ENCODE results near the gene TAT. TPM values are rescaled to one million over a fixed set of nuclear protein-coding genes. Genes with fewer than 3 reads are reported as not detected.
"Not testable (repeated sequence)": the region's sequence is repeated elsewhere in the genome, so short reads cannot be mapped to it uniquely, and the experiment has no call there.

Gene TAT
- total RNA-seq, 2 experiments from 2014 or later, result not detected

DNA sequence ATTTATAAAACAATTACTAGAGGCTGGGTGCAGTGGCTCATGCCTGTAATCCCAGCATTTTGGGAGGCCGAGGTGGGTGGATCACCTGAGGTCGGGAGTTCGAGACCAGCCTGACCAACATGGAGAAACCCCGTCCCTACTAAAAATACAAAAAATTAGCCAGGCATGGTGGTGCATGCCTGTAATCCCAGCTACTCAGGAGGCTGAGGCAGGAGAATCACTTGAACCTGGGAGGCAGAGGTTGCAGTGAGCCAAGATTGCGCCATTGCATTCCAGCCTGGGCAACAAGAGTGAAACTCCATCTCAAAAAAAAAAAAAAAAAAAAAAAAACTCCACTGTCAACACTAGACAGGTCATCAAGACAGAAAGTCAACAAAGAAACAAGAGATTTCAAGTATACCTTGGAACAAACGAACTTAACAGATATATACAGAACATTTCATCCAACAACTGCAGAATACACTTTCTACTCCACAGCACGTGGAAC lies 18.5 kb upstream of the TAT start:
- H3K9me3 Mint-ChIP-seq; H3K27ac Mint-ChIP-seq; H3K36me3 Mint-ChIP-seq (ENCODE audit: low read depth); POLR2A ChIA-PET; H3K4me1 Mint-ChIP-seq; DNase-seq; CTCF ChIA-PET; H3K4me3 Mint-ChIP-seq: not testable (repeated sequence)
- H3K27me3 Mint-ChIP-seq, result peaks cover 46% of the 10 kb centered on the region

DNA sequence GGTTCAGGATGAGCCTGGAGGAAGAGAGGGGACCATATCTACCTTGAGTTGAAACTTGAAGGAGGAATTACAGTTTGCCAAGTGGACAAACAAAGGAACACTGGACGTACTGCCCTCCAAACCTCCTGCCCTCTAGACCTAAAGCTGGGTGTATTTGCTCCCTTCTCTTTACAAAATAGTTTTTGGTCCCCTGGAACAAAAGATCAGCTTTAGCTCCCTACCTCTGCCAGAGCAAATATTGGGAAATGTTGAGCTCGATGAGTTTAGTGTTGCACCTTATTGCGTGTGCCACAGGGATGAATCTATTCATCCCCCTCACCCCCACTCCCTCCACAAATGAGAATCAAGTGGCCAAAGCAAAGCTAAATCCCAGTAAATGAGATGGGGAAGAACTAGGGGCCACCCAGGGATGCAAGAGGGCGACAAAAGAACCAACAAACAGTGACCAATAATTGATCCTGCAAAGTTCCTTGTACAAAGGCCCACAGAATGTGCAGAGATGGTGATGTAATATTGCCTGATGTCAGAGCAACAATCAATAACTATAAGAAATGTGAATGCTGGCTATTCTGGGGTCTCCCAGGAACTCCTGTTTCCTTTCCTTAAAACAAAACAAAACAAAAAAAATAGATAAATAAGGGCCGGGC lies 17.2 kb upstream of the TAT start:
- no peak overlapping the region for H3K4me3 Mint-ChIP-seq
- CTCF ChIA-PET, result no interaction called here
- H3K27ac Mint-ChIP-seq, result no peak overlapping the region
- no peaks in the 10 kb centered on the region for H3K36me3 Mint-ChIP-seq (ENCODE audit: low read depth)
- H3K27me3 Mint-ChIP-seq, result peaks cover 44% of the 10 kb centered on the region
- POLR2A ChIA-PET, result no interaction called here
- H3K4me1 Mint-ChIP-seq, result no peaks in the 10 kb centered on the region
- no peak for DNase-seq
- H3K9me3 Mint-ChIP-seq, result no peaks in the 10 kb centered on the region

- no peaks in the 10 kb centered on the region for H3K36me3 Mint-ChIP-seq (ENCODE audit: low read depth)
- no peaks in the 10 kb centered on the region for H3K9me3 Mint-ChIP-seq
- H3K4me1 Mint-ChIP-seq, result no peaks in the 10 kb centered on the region
- no peak for DNase-seq
- ChIA-PET POLR2A (no interaction called here), CTCF (interaction anchor here (2.1 kb wide), 1 partner anchor 17 kb away, joined by 7 read pairs; no protein-coding TSS in a partner anchor)
- H3K27me3 Mint-ChIP-seq, result peaks cover 40% of the 10 kb centered on the region
- no peak overlapping the region for H3K4me3 Mint-ChIP-seq
- H3K27ac Mint-ChIP-seq, result no peak overlapping the region
Measured at GRCh38 chr16:71593048-71593999, 16.4 kb upstream of the TAT start.

DNA sequence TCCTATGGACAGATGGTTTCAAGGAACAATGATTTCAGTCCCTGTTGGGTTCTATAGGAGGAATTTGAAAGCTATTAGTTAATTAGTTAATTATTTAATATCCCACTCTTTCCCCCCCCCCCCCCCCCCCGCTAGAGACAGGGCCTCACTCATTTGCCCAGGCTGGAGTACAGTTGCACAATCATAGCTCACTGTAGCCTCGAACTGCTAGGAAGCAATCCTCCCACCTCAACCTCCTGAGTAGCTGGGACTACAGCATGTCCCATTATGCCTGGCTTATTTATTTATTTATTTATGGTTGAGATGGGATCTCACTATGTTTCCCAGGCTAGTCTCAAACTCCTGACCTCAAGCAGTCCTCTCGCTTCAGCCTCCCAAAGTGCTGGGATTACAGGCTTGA lies 15.0 kb upstream of the TAT start:
- H3K4me3 Mint-ChIP-seq, result no peak overlapping the region
- ChIA-PET POLR2A (no interaction called here), CTCF (interaction anchor here (2.1 kb wide), 1 partner anchor 19 kb away, joined by 7 read pairs; no protein-coding TSS in a partner anchor)
- no peaks in the 10 kb centered on the region for H3K9me3 Mint-ChIP-seq
- H3K36me3 Mint-ChIP-seq (ENCODE audit: low read depth), result no peaks in the 10 kb centered on the region
- no peaks in the 10 kb centered on the region for H3K4me1 Mint-ChIP-seq
- no peak overlapping the region for H3K27ac Mint-ChIP-seq
- no peak for DNase-seq
- H3K27me3 Mint-ChIP-seq, result peaks cover 30% of the 10 kb centered on the region

DNA sequence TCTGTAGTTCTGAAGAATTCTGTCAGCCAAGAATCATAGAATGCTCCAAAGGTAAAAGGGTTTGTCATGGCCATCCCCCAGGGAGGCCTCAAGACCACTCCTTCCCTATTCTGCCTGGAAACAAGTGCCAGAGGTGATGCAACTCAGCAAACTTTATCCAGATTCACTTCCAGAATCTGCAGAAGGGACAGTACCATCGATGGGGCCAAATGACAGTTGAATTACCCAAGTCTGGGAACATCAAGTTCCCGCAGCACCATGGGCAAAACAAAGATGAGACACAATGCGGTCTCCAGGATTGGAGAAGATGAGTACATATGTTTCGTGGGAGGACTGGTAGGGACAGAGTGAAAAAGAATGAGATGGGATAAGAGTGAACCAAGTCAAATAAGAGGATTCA lies 13.7 kb upstream of the TAT start:
- peaks cover 30% of the 10 kb centered on the region for H3K27me3 Mint-ChIP-seq
- H3K9me3 Mint-ChIP-seq, result no peaks in the 10 kb centered on the region
- no peak for DNase-seq
- H3K27ac Mint-ChIP-seq, result no peak overlapping the region
- no peak overlapping the region for H3K4me3 Mint-ChIP-seq
- POLR2A ChIA-PET, result no interaction called here
- CTCF ChIA-PET, result interaction anchor here (0.8 to 1.4 kb wide), 2 partner anchors 20 to 21 kb away, joined by 3 read pairs; no protein-coding TSS in a partner anchor
- H3K36me3 Mint-ChIP-seq (ENCODE audit: low read depth), result no peaks in the 10 kb centered on the region
- H3K4me1 Mint-ChIP-seq, result no peaks in the 10 kb centered on the region

- DNase-seq; H3K4me3 Mint-ChIP-seq; POLR2A ChIA-PET; H3K9me3 Mint-ChIP-seq; H3K4me1 Mint-ChIP-seq; H3K36me3 Mint-ChIP-seq (ENCODE audit: low read depth); H3K27ac Mint-ChIP-seq: not testable (repeated sequence)
- CTCF ChIA-PET, result interaction anchor here (1.4 kb wide), 1 partner anchor 21 kb away, joined by 3 read pairs; no protein-coding TSS in a partner anchor
- peaks cover 32% of the 10 kb centered on the region for H3K27me3 Mint-ChIP-seq
Measured at GRCh38 chr16:71590071-71590470, 13.2 kb upstream of the TAT start.

GRCh38 chr16:71589334-71589733 lies 12.4 kb upstream of the TAT start:
- H3K36me3 Mint-ChIP-seq (ENCODE audit: low read depth); H3K27ac Mint-ChIP-seq; H3K9me3 Mint-ChIP-seq; DNase-seq; H3K4me3 Mint-ChIP-seq; H3K4me1 Mint-ChIP-seq; POLR2A ChIA-PET; CTCF ChIA-PET: not testable (repeated sequence)
- H3K27me3 Mint-ChIP-seq, result peaks cover 32% of the 10 kb centered on the region

- H3K27me3 Mint-ChIP-seq, result peaks cover 21% of the 10 kb centered on the region
- H3K9me3 Mint-ChIP-seq, result no peaks in the 10 kb centered on the region
- CTCF ChIA-PET, result interaction anchor here (1.5 to 2.2 kb wide), 2 partner anchors 9 to 26 kb away, joined by 3 to 9 read pairs; partner anchors contain the start of gene TAT
- no peak overlapping the region for H3K27ac Mint-ChIP-seq
- H3K4me3 Mint-ChIP-seq, result no peak overlapping the region
- DNase-seq, result no peak
- POLR2A ChIA-PET, result no interaction called here
- H3K4me1 Mint-ChIP-seq, result no peaks in the 10 kb centered on the region
- H3K36me3 Mint-ChIP-seq (ENCODE audit: low read depth), result no peaks in the 10 kb centered on the region
Measured at GRCh38 chr16:71585318-71585703, 8.4 kb upstream of the TAT start.

DNA sequence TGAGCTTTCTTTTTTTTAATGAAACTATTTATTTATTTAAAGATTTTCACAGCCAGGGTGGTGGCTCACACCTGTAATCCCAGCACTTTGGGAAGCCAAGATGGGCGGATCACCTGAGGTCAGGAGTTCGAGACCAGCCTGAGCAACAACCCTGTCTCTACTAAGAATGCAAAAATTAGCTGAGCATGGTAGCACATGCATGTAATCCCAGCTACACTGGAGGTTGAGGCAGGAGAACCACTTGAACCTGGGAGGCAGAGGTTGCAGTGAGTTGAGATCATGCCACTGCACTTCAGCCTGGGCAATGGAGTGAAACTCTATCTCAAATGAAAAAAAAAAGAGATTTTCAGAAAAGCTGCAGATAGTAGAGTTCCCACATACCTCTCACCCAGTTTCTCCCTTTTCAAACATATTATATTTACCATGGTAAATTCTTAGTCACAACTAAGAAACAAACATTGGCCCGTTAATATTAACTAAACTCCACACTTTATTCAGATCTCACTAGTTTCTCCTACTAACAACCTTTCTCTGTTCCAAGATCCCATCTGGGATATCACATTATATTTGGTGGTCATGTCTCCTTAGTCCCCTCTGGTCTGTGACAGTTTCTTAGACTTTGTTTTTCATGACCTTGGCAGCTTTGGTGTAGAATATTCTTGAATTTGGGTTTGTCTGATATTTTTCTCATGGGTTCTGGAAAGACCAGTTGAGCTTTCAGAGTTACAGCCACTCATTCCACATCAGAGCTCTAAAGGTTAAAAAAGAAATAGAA lies 7.8 kb upstream of the TAT start:
- Mint-ChIP-seq H3K27ac (no peak overlapping the region), H3K36me3 (ENCODE audit: low read depth) (no peaks in the 10 kb centered on the region), H3K4me1 (no peaks in the 10 kb centered on the region), H3K4me3 (no peak overlapping the region), H3K9me3 (no peaks in the 10 kb centered on the region), H3K27me3 (peaks cover 21% of the 10 kb centered on the region)
- ChIA-PET CTCF (interaction anchor here (1.5 to 2.2 kb wide), 2 partner anchors 8 to 26 kb away, joined by 3 to 9 read pairs; partner anchors contain the start of gene TAT), POLR2A (no interaction called here)
- DNase-seq, result no peak

- POLR2A ChIA-PET, result not testable (repeated sequence)
Measured at GRCh38 chr16:71582553-71582848, 5.6 kb upstream of the TAT start.

GRCh38 chr16:71574702-71575101 lies 2.2 kb downstream of the TAT start:
- no peak overlapping the region for H3K27ac Mint-ChIP-seq
- H3K4me3 Mint-ChIP-seq, result no peak overlapping the region
- no peaks in the 10 kb centered on the region for H3K36me3 Mint-ChIP-seq (ENCODE audit: low read depth)
- no peak for DNase-seq
- H3K27me3 Mint-ChIP-seq, result peaks cover 25% of the 10 kb centered on the region
- ChIA-PET CTCF (interaction anchor here (1.3 kb wide), 1 partner anchor 9 kb away, joined by 5 read pairs; no protein-coding TSS in a partner anchor), POLR2A (no interaction called here)
- no peaks in the 10 kb centered on the region for H3K4me1 Mint-ChIP-seq
- no peaks in the 10 kb centered on the region for H3K9me3 Mint-ChIP-seq

More at GRCh38 chr16:71582553-71582848, 5.6 kb upstream of the TAT start:
- H3K4me3 Mint-ChIP-seq; H3K36me3 Mint-ChIP-seq (ENCODE audit: low read depth); H3K27ac Mint-ChIP-seq; H3K9me3 Mint-ChIP-seq; DNase-seq; H3K4me1 Mint-ChIP-seq: not testable (repeated sequence)
- H3K27me3 Mint-ChIP-seq, result peaks cover 23% of the 10 kb centered on the region
- CTCF ChIA-PET, result interaction anchor here (1.6 kb wide), 1 partner anchor 28 kb away, joined by 4 read pairs; no protein-coding TSS in a partner anchor

DNA sequence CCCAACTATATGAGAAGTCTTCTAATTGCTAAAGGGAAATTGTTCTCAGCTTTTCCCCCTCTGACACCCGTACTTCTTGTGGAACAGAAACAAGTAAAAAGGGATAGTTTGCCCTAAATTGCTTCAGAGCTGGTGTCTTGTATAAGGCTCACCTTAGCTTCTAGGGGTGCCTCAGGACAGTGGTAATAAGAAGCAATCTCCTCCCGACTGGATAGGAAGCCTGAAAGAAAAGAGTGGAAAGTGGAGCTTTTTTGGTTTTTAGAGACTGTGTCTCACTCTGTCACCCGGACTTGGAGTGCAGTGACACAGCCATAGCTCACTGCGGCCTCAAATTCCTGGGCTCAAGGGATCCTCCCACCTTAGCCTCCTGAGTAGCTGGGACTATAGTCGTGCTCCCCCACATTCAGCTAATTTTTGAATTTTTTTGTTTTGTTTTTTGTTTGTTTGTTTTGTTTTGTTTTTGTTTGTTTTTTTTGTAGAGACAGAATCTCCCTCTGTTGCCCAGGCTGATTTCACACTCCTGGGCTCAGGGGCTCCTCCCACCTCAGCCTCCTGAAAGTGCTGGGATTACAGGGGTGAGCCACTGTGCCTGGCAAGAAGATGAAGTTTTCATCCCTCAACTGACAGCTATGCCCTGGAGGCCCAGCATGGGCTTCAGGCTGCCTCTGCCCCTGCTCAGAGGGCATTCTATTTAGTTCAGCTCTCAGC lies 3.4 kb downstream of the TAT start:
- CTCF ChIA-PET, result interaction anchor here (1.3 to 1.9 kb wide), 2 partner anchors 8 to 37 kb away, joined by 5 to 6 read pairs; no protein-coding TSS in a partner anchor
- H3K4me3 Mint-ChIP-seq, result no peak overlapping the region
- no peaks in the 10 kb centered on the region for H3K36me3 Mint-ChIP-seq (ENCODE audit: low read depth)
- no peaks in the 10 kb centered on the region for H3K4me1 Mint-ChIP-seq
- POLR2A ChIA-PET, result no interaction called here
- no peaks in the 10 kb centered on the region for H3K9me3 Mint-ChIP-seq
- H3K27ac Mint-ChIP-seq, result no peak overlapping the region
- peaks cover 25% of the 10 kb centered on the region for H3K27me3 Mint-ChIP-seq
- no peak for DNase-seq

Measured in activated CD4-positive, alpha-beta memory T cell treated with anti-CD3 and anti-CD28 coated beads, Interleukin-2, amount 10 ng/mL, durations not matched to agents 7 days and 5 days (primary cell).